Muscle layer of duodenum (tissue), 2 donors: ENCODE measurements around the gene M1AP.

Experiments used
- H3K27ac ChIP-seq: one replicate; pipeline ENCODE4 v1.7.0; 2013; ENCODE audit warnings: mild to moderate bottlenecking, low read length
- H3K27me3 ChIP-seq: one replicate; pipeline ENCODE4 v1.7.0; 2013; ENCODE audit warnings: low read depth, mild to moderate bottlenecking, control low read depth, low read length
- H3K36me3 ChIP-seq, 2 donors: one replicate each; pipeline ENCODE4 v1.7.0; 2013; ENCODE audit warnings: low read length in 2 of 2, control low read depth in 1 of 2, mild to moderate bottlenecking in 1 of 2; ENCODE audit not compliant: insufficient read depth in 2 of 2, control insufficient read depth in 1 of 2
- H3K4me1 ChIP-seq, 2 donors: one replicate each; pipeline ENCODE4 v1.7.0; 2013; ENCODE audit warnings: low read length in 2 of 2, mild to moderate bottlenecking in 2 of 2, control low read depth in 1 of 2, moderate library complexity in 1 of 2; ENCODE audit not compliant: insufficient read depth in 2 of 2, control insufficient read depth in 1 of 2
- H3K4me3 ChIP-seq, 2 donors: one replicate each; pipeline ENCODE4 v1.7.0; 2013; ENCODE audit warnings: low read length in 2 of 2, low read depth in 1 of 2, mild to moderate bottlenecking in 1 of 2
- H3K9me3 ChIP-seq, 2 donors: one replicate each; pipeline ENCODE4 v1.7.0; 2013; ENCODE audit warnings: low read length in 2 of 2, control low read depth in 1 of 2, mild to moderate bottlenecking in 1 of 2; ENCODE audit not compliant: control insufficient read depth in 1 of 2
- donor health status: healthy.

M1AP gene

GRCh38 chr2:74560591-74560990, 87.5 kb downstream of the M1AP start:
- no peaks in the 10 kb centered on the region for H3K9me3 ChIP-seq
- no peak overlapping the region for H3K27ac ChIP-seq
- H3K4me1 ChIP-seq = no peaks in the 10 kb centered on the region
- peaks cover 0 to 6% of the 10 kb centered on the region in 2 donors for H3K36me3 ChIP-seq
- H3K27me3 ChIP-seq = no peaks in the 10 kb centered on the region
- no peak overlapping the region for H3K4me3 ChIP-seq

DNA sequence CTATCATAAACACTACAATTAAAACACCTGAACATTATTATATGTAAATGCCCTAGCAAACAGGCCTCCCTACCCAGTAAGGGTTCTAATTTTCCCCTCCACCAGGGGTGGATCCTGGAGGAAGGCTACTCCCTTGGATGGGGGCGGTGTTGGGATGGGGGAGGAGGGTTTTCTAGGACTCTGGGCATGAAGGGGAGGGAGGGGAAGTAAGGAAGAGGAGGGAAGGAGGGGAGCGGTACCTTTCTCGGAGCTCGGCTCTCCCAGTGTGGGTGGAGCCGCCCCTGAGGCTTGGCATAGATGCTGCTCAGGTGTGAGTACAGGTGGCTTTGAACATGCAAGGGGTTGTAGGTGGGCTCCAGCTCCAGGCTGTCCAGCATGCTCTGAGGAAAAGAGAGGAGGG, 88.2 kb downstream of the M1AP start:
- Histone ChIP-seq H3K4me1 (peaks cover 0 to 4% of the 10 kb centered on the region in 2 donors), H3K36me3 (peaks cover 0 to 6% of the 10 kb centered on the region in 2 donors), H3K9me3 (no peaks in the 10 kb centered on the region), H3K27ac (no peak overlapping the region), H3K27me3 (no peaks in the 10 kb centered on the region), H3K4me3 (no peak overlapping the region)

GRCh38 chr2:74558284-74559230, 89.6 kb downstream of the M1AP start:
- Histone ChIP-seq H3K9me3 (no peaks in the 10 kb centered on the region), H3K4me1 (peaks cover 0 to 5% of the 10 kb centered on the region in 2 donors), H3K4me3 (no peak overlapping the region), H3K27ac (no peak overlapping the region), H3K36me3 (peaks cover 0 to 6% of the 10 kb centered on the region in 2 donors), H3K27me3 (no peaks in the 10 kb centered on the region)

GRCh38 chr2:74556831-74557370, 91.2 kb downstream of the M1AP start:
- Histone ChIP-seq H3K27me3 (no peaks in the 10 kb centered on the region), H3K36me3 (peaks cover 0 to 6% of the 10 kb centered on the region in 2 donors), H3K4me1 (peaks cover 0 to 5% of the 10 kb centered on the region in 2 donors), H3K9me3 (no peaks in the 10 kb centered on the region), H3K4me3 (no peak overlapping the region), H3K27ac (no peak overlapping the region)

GRCh38 chr2:74556159-74556558, 92.0 kb downstream of the M1AP start:
- H3K27ac ChIP-seq = no peak overlapping the region
- H3K4me3 ChIP-seq = no peak overlapping the region
- no peaks in the 10 kb centered on the region for H3K27me3 ChIP-seq
- no peaks in the 10 kb centered on the region for H3K9me3 ChIP-seq
- peaks cover 0 to 5% of the 10 kb centered on the region in 2 donors for H3K4me1 ChIP-seq
- H3K36me3 ChIP-seq = peaks cover 0 to 6% of the 10 kb centered on the region in 2 donors

- peak overlapping the region; percentile 77 to 88 for H3K4me3 ChIP-seq
- peaks cover 0 to 5% of the 10 kb centered on the region in 2 donors for H3K4me1 ChIP-seq
- H3K27ac ChIP-seq = peak overlapping the region; percentile 7
Observed at GRCh38 chr2:74555610-74556103, 92.5 kb downstream of the M1AP start.

GRCh38 chr2:74554820-74555531, 93.2 kb downstream of the M1AP start:
- peak overlapping the region; percentile 77 to 88 for H3K4me3 ChIP-seq
- no peaks in the 10 kb centered on the region for H3K9me3 ChIP-seq
- peaks cover 0 to 6% of the 10 kb centered on the region in 2 donors for H3K36me3 ChIP-seq
- peak overlapping the region; percentile 31 for H3K27ac ChIP-seq
- H3K4me1 ChIP-seq = peaks cover 0 to 7% of the 10 kb centered on the region in 2 donors
- no peaks in the 10 kb centered on the region for H3K27me3 ChIP-seq

More at GRCh38 chr2:74555610-74556103, 92.5 kb downstream of the M1AP start:
- Histone ChIP-seq H3K27me3 (no peaks in the 10 kb centered on the region), H3K9me3 (no peaks in the 10 kb centered on the region), H3K36me3 (peaks cover 0 to 6% of the 10 kb centered on the region in 2 donors)

DNA sequence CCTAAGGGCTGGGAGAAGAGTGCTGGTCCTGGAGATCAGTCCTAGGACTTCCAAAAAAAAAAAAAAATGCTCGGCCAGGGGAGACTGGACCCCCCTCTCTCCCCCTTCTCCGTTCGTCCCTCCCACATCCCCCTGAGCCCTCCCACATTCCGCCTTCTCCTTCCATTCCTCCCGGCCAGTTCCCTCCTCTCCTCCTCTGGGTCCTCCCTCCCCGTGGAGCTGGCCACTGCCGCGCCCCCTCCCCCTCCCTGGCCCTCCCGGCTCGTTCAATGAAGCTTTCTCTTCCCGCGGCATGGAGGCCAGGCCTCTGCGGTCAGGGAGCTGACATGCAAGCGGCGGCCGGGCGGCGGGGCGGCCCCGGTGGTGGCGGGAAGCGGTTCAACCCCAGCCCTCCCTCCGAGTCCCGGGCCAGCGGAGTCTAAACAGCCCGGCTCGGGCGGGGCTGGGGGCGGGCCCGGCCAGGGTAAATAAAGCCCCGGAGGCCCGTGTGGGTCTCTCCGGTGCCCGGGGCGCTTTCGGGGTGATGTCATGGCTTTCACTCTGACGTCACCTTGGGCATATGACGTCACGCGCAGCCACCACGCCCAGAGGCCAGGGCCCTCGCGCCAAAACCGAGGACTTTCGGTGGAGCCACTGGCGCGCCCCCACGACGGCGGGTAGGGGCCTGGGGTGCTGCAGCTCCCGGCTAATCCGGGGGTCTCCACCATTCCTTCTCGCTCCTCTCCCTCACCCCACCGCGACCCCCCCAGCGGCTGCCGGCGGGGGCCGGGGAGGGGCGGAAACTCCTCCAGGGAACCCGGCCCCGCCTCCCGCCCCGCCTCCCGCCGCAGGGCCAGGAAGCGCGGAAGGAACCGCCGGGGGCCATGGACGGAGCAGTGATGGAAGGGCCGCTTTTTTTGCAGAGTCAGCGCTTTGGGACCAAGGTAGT, 94.0 kb downstream of the M1AP start, which contains the start of the genes DOK1 and LOXL3:
DOK1 (plus strand) TSS at position 829 of the 928 bp plus-strand sequence; CDS start at position 864, 35 bp downstream.
LOXL3 (minus strand) TSS at position 51 of the 928 bp plus-strand sequence. CDS start 1,308 bp downstream, outside the sequence.
- H3K27ac ChIP-seq = peak within 1 kb of the TSS; percentile 47
- H3K4me3 ChIP-seq = peak within 1 kb of the TSS; percentile 77 to 88
- H3K9me3 ChIP-seq = no peaks in the 10 kb centered on the region
- peaks cover 0 to 15% of the 10 kb centered on the region in 2 donors for H3K4me1 ChIP-seq
- peaks cover 0 to 6% of the 10 kb centered on the region in 2 donors for H3K36me3 ChIP-seq
- H3K27me3 ChIP-seq = no peaks in the 10 kb centered on the region

GRCh38 chr2:74552914-74553811, 95.0 kb downstream of the M1AP start:
- H3K9me3 ChIP-seq = no peaks in the 10 kb centered on the region
- H3K4me3 ChIP-seq = peak overlapping the region; percentile 77 to 88
- peak overlapping the region; percentile 47 for H3K27ac ChIP-seq
- peaks cover 0 to 16% of the 10 kb centered on the region in 2 donors for H3K4me1 ChIP-seq
- H3K27me3 ChIP-seq = no peaks in the 10 kb centered on the region
- peaks cover 0 to 6% of the 10 kb centered on the region in 2 donors for H3K36me3 ChIP-seq
